A673 (cell line): ENCODE data around the gene FEN1. TPM values are rescaled to one million over a fixed set of nuclear protein-coding genes. Genes with fewer than 3 reads are reported as not detected.

Experiments
- BruUV-seq: library from RNA; stranded (reverse); fragments of 400-500 nt; replicated peaks from 2 replicates; lab custom pipeline; 2021; lab: Mats Ljungman, UMichigan
- CTCF ChIA-PET: fragments of 300-600 bp; sonication (Branson Sonifier 250); formaldehyde crosslinking; loops from one replicate; lab custom pipeline; 2022; ENCODE audit warnings: antibody characterized with exemption; lab: Charles Lee
- POLR2A ChIA-PET: fragments of 300-600 bp; sonication (Branson Sonifier 250); formaldehyde crosslinking; loops from one replicate; lab custom pipeline; 2022; ENCODE audit warnings: antibody characterized with exemption; ENCODE audit not compliant: low non-redundant PET; lab: Charles Lee
- DNase-seq: peaks from one replicate; pipeline ENCODE4 v3.0.0-alpha.2; 2015; ENCODE audit warnings: low spot score
- H3K27ac ChIP-seq: fragments of 200-600 bp; sonication (generic); 2 replicates; pipeline ENCODE4 v1.5.1; 2016; ENCODE audit warnings: mixed run types, low read depth, mild to moderate bottlenecking, mixed read lengths, antibody characterized with exemption, low read length; ENCODE audit not compliant: poor library complexity, severe bottlenecking
- H3K27me3 ChIP-seq: fragments of 200-600 bp; sonication (generic); replicated peaks from 2 replicates; pipeline ENCODE4 v1.6.1; 2017; ENCODE audit warnings: mixed run types, low read depth, mild to moderate bottlenecking, mixed read lengths, antibody characterized with exemption, low read length; ENCODE audit not compliant: insufficient read depth, poor library complexity
- H3K36me3 ChIP-seq: fragments of 200-600 bp; sonication (generic); 2 replicates; pipeline ENCODE4 v1.6.1; 2016; ENCODE audit warnings: mixed run types, mild to moderate bottlenecking, mixed read lengths, antibody characterized with exemption, low read length; ENCODE audit not compliant: insufficient read depth, poor library complexity, severe bottlenecking
- H3K4me1 ChIP-seq: fragments of 200-600 bp; sonication (generic); 2 replicates; pipeline ENCODE4 v1.6.1; 2017; ENCODE audit warnings: mixed run types, mild to moderate bottlenecking, mixed read lengths, antibody characterized with exemption, low read length; ENCODE audit not compliant: insufficient read depth, poor library complexity, severe bottlenecking
- H3K4me3 ChIP-seq: fragments of 200-600 bp; sonication (generic); 2 replicates; pipeline ENCODE4 v1.5.1; 2016; ENCODE audit warnings: low read depth, mixed run types, mild to moderate bottlenecking, mixed read lengths, low read length; ENCODE audit not compliant: poor library complexity, severe bottlenecking
- H3K9me3 ChIP-seq: fragments of 200-600 bp; sonication (generic); 2 replicates; pipeline ENCODE4 v1.6.1; 2016; ENCODE audit warnings: mixed run types, low read depth, mild to moderate bottlenecking, mixed read lengths, antibody characterized with exemption, low read length; ENCODE audit not compliant: poor library complexity, severe bottlenecking
- CTCF ChIP-seq: fragments of 300-800, 200-600 bp; sonication (generic); conservative IDR thresholded peaks from 2 replicates; pipeline ENCODE4 v1.5.1; 2017; ENCODE audit warnings: low read depth, mild to moderate bottlenecking, antibody characterized with exemption, low read length, moderate library complexity, mixed read lengths
- EZH2 ChIP-seq: fragments of 200-600 bp; sonication (generic); IDR thresholded peaks from 2 replicates; pipeline ENCODE4 v1.6.1; 2017; ENCODE audit warnings: borderline replicate concordance, low read depth, mild to moderate bottlenecking, mixed read lengths, antibody characterized with exemption, low read length; ENCODE audit not compliant: poor library complexity, severe bottlenecking
- intact Hi-C: fragments of 100-400 bp; cut with micrococcal nuclease; formaldehyde crosslinking; loops from one replicate; pipeline ENCODE4 v1.10.0; 2022; ENCODE audit not compliant: unreplicated experiment
- total RNA-seq: library from RNA; stranded (reverse); gene quantifications from 2 replicates; pipeline ENCODE4 v1.2.3, GENCODE V29; 2021

The FEN1 gene
- total RNA-seq, 1 experiment from 2014 or later, result 152 TPM

GRCh38 chr11:61840371-61840770 is 47.7 kb downstream of the FEN1 start:
- no peaks in the 10 kb centered on the region for H3K27me3 ChIP-seq
- DNase-seq, result no peak
- TF ChIP-seq CTCF (no peak), EZH2 (no peak)
- ChIA-PET CTCF (no interaction called here), POLR2A (no interaction called here)
- no peak overlapping the region for H3K4me3 ChIP-seq
- H3K4me1 ChIP-seq, result peaks cover 24% of the 10 kb centered on the region
- no peaks in the 10 kb centered on the region for H3K9me3 ChIP-seq
- intact Hi-C loops, result no loop called here
- H3K27ac ChIP-seq, result no peak overlapping the region
- BruUV-seq, result no TSS peak
- H3K36me3 ChIP-seq, result peaks cover 99% of the 10 kb centered on the region

DNA sequence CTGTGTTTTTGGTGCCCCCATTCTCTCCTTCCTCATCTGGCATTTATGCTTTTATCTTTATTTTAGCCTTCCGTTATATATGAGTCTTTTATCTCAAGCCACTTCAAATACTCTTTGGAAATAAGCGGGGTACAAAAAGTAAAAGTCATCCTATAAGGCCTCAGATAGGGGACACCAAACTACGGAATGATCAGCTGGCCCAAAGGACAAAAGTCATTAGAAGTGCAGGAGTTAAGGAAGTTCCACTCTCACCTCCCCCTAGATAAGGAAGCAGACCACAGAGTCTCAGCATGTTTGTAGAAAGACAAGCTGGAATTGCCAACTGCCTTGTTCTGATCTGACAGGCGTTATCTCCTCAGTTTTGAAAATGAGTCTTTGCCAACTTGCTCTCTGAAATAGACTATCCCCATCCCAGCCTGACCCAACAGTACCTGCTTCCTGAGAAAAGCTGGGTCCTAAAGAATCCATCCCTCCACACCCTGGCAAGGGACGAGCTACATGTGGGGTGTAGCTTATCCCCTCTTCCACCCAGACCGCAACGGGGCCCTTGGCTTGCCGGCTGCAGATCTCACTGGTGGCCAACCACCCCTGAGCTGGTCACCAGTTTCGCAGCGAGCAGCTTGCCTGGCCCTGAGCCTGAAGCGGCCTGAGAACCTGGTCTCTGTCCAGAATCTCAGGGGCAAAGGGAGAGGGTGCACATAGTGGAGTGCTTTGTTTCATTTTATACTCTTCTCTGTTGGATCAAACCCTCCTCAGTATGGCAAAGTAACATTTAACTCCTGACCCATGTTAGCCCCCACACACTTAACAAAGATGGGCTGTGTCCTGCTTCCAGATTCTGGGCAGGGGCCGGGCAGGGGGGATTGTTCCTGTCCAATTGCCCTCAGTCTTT is 49.2 kb downstream of the FEN1 start:
- TF ChIP-seq CTCF, result no peak
- no peak for TF ChIP-seq EZH2
- TSS peak; percentile 11 for BruUV-seq
- POLR2A ChIA-PET, result interaction anchor here (0.9 kb wide), 1 partner anchor 25 kb away, joined by 11 read pairs; no protein-coding TSS in a partner anchor

DNA sequence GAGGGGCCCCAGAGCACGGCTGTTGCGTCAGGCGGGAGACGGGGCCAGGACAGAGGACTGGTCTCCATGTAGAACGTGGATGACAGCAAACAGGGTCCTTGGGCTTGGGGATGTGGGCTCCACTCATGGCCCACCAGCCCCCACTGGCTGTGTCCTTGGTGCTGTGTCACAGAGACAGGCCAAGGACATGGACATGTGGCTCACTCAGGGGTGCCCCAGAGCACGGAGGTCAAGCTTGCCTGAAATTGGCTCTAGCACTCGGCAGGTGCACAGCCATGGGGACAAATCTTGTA is 49.8 kb downstream of the FEN1 start:
- ChIA-PET CTCF (no interaction called here), POLR2A (no interaction called here)
- intact Hi-C loops, result no loop called here
- no peaks in the 10 kb centered on the region for H3K9me3 ChIP-seq
- H3K4me3 ChIP-seq, result no peak overlapping the region
- peaks cover 99% of the 10 kb centered on the region for H3K36me3 ChIP-seq
- DNase-seq, result no peak
- BruUV-seq, result no TSS peak
- TF ChIP-seq CTCF (no peak), EZH2 (no peak)
- peaks cover 4% of the 10 kb centered on the region for H3K4me1 ChIP-seq
- peak overlapping the region; percentile 57 for H3K27ac ChIP-seq
- H3K27me3 ChIP-seq, result no peaks in the 10 kb centered on the region

More for the DNA sequence above, 49.2 kb downstream of the FEN1 start:
- Histone ChIP-seq H3K4me1 (peaks cover 9% of the 10 kb centered on the region), H3K9me3 (no peaks in the 10 kb centered on the region), H3K27ac (peak overlapping the region; percentile 57), H3K4me3 (no peak overlapping the region), H3K27me3 (no peaks in the 10 kb centered on the region), H3K36me3 (peaks cover 99% of the 10 kb centered on the region)
- no peak for DNase-seq
- CTCF ChIA-PET, result interaction anchor here (0.6 kb wide), 1 partner anchor 8 kb away, joined by 4 read pairs; no protein-coding TSS in a partner anchor
- intact Hi-C loops, result no loop called here
